Mammary epithelial cell (primary cell): ENCODE results near the gene PCDHGA8.
"Not testable (repeated sequence)": the region's sequence is repeated elsewhere in the genome, so short reads cannot be mapped to it uniquely, and the experiment has no call there.

ENCODE experiments used
- CTCF ChIP-seq, 2 donors: IDR thresholded peaks in 1 of 2; conservative IDR thresholded peaks in 1 of 2; 2 replicates each; pipeline ENCODE4 v1.5.1; 2011 to 2012; ENCODE audit warnings: inconsistent platforms in 2 of 2, low read length in 2 of 2, mild to moderate bottlenecking in 2 of 2, control low read depth in 1 of 2, low read depth in 1 of 2; ENCODE audit not compliant: insufficient read depth in 1 of 2; ENCODE audit errors: extremely low read depth in 1 of 2
- EZH2 ChIP-seq: IDR thresholded peaks from 2 replicates; pipeline ENCODE4 v1.6.1; 2012; ENCODE audit warnings: low read length, inconsistent platforms, borderline replicate concordance

- TF ChIP-seq CTCF (conservative IDR thresholded peaks at IDR 0.05 in 1 of 2, IDR thresholded peaks at IDR 0.05 in 1 of 2; ENCODE audit: extremely low read depth in 1 of 2, insufficient read depth in 1 of 2, low read depth in 1 of 2, low read length in 2 of 2); EZH2: not testable (repeated sequence)
Observed at GRCh38 chr5:141375444-141376155, 16.8 kb upstream of the PCDHGA8 start.
